K562 (cell line): ENCODE data around the gene SLC17A2. TPM values are rescaled to one million over a fixed set of nuclear protein-coding genes. Genes with fewer than 3 reads are reported as not detected.

Experiments used
- BCL6 ChIP-seq: fragments of 250-450 bp; sonication (Bioruptor Pico); IDR thresholded peaks from 2 replicates; pipeline ENCODE4 v1.4.0; 2020
- CCNT2 ChIP-seq: IDR thresholded peaks from 2 replicates; pipeline ENCODE4 v1.6.1; 2011; ENCODE audit warnings: borderline replicate concordance, low read depth, mild to moderate bottlenecking, moderate library complexity, mixed read lengths, low read length; ENCODE audit not compliant: insufficient read length; ENCODE audit errors: extremely low read depth
- CSDE1 ChIP-seq, 2 experiments: fragments of 450-650 bp; IDR thresholded peaks; 2 replicates each; pipeline ENCODE4 v1.6.1; 2016; ENCODE audit warnings: mild to moderate bottlenecking in 1 of 2
- EGR1 ChIP-seq: fragments of 450-650 bp; conservative IDR thresholded peaks from 2 replicates; pipeline ENCODE4 v1.6.1; 2017; ENCODE audit warnings: mild to moderate bottlenecking
- FOXK2 ChIP-seq, 2 experiments: fragments of 450-650 bp; IDR thresholded peaks in 1 of 2; conservative IDR thresholded peaks in 1 of 2; 2 replicates each; pipeline ENCODE4 v1.6.1; 2016; ENCODE audit warnings: low read depth in 2 of 2, mild to moderate bottlenecking in 1 of 2
- ILF3 ChIP-seq: fragments of 450-650 bp; IDR thresholded peaks from 2 replicates; pipeline ENCODE4 v1.6.1; 2018; ENCODE audit warnings: antibody characterized with exemption, mild to moderate bottlenecking, moderate library complexity, borderline replicate concordance
- MAFF ChIP-seq: IDR thresholded peaks from 2 replicates; pipeline ENCODE4 v1.6.1; 2012; ENCODE audit warnings: low read length, improper control_type of control experiment
- MAFK ChIP-seq: IDR thresholded peaks from 2 replicates; pipeline ENCODE4 v1.6.1; 2011; ENCODE audit warnings: low read length, improper control_type of control experiment
- MEF2D ChIP-seq: conservative IDR thresholded peaks from 2 replicates; pipeline ENCODE4 v1.6.1; 2016; ENCODE audit warnings: low read depth, missing genetic modification characterization, missing compliant biosample characterization
- NCOR1 ChIP-seq: fragments of 450-650 bp; IDR thresholded peaks from 2 replicates; pipeline ENCODE4 v1.6.1; 2016; ENCODE audit warnings: mild to moderate bottlenecking, moderate library complexity
- NEUROD1 ChIP-seq: fragments of 150-350 bp; IDR thresholded peaks from 2 replicates; pipeline ENCODE4 v1.6.1; 2014; ENCODE audit warnings: borderline replicate concordance, low read length, low read depth; ENCODE audit not compliant: partially characterized antibody
- ZNF175 ChIP-seq: fragments of 200-800 bp; sonication (Bioruptor generic); IDR thresholded peaks from 2 replicates; pipeline ENCODE4 v1.6.1; 2016; ENCODE audit warnings: low read depth, mild to moderate bottlenecking, missing genetic modification characterization, missing compliant biosample characterization
- polyA plus RNA-seq, 8 experiments: library from polyadenylated mRNA; depleted of rRNA in 4 of 8; stranded (reverse) in 5 of 8; unstranded in 3 of 8; fragments of >200 nt; fragmentation: Nextera tagmentation in 2 of 8; fragmentation: Illumina TruSeq in 1 of 8; extraction: Ambion mirVana in 2 of 8; extraction: Trizol in 1 of 8; gene quantifications; 2 replicates each; pipeline versions ENCODE4 v1.2.1 to v1.2.3, GENCODE V29; 2011 to 2014; ENCODE audit warnings: inconsistent platforms in 1 of 8, missing spikeins in 1 of 8
- total RNA-seq, 7 experiments: library from RNA; depleted of rRNA in 6 of 7; stranded (reverse); fragments of >200 nt in 6 of 7; fragmentation: Illumina TruSeq in 2 of 7; extraction: Trizol in 2 of 7; gene quantifications; 2 replicates each; pipeline versions ENCODE4 v1.2.1 to v1.2.3, GENCODE V29; 2011 to 2021; ENCODE audit warnings: low replicate concordance in 1 of 7
- TF ChIP-seq, protein P1 (sequence below): sonication (generic); formaldehyde crosslinking; IDR thresholded peaks from 2 replicates; pipeline ENCODE4 v1.8.0; 2022; ENCODE audit warnings: mild to moderate bottlenecking, missing genetic modification reagents
- TF ChIP-seq, protein P2 (sequence below): fragments of 250-450 bp; sonication (Bioruptor Pico); IDR thresholded peaks from 2 replicates; pipeline ENCODE4 v1.8.0; 2021; ENCODE audit warnings: moderate library complexity, mild to moderate bottlenecking, inconsistent platforms
- TF ChIP-seq, protein P3 (sequence below), 2 experiments: fragments of 450-650 bp in 1 of 2; sonication (generic) in 1 of 2; formaldehyde crosslinking in 1 of 2; IDR thresholded peaks in 1 of 2; conservative IDR thresholded peaks in 1 of 2; 2 replicates each; pipeline versions ENCODE4 v1.6.1 to v1.8.1; 2016 to 2023; ENCODE audit warnings: mild to moderate bottlenecking in 2 of 2, moderate library complexity in 2 of 2, inconsistent platforms in 1 of 2, missing genetic modification reagents in 1 of 2
- TF ChIP-seq, protein P4 (sequence below): fragments of 450-650 bp; IDR thresholded peaks from 2 replicates; pipeline ENCODE4 v1.6.1; 2016; ENCODE audit warnings: borderline replicate concordance
- TF ChIP-seq, protein P5 (sequence below): IDR thresholded peaks from 2 replicates; pipeline ENCODE4 v1.6.1; 2012; ENCODE audit warnings: low read depth, low read length, improper control_type of control experiment, borderline replicate concordance
- TF ChIP-seq, protein P6 (sequence below): fragments of 200-800 bp; sonication (Bioruptor generic); IDR thresholded peaks from 2 replicates; pipeline ENCODE4 v1.6.1; 2017; ENCODE audit warnings: missing genetic modification characterization, missing compliant biosample characterization

The SLC17A2 gene
- total and polyA plus RNA-seq, 9 of the 15 experiments (the other 6 are each of a cell fraction or from before 2014, with no cell fraction given), result not detected

DNA sequence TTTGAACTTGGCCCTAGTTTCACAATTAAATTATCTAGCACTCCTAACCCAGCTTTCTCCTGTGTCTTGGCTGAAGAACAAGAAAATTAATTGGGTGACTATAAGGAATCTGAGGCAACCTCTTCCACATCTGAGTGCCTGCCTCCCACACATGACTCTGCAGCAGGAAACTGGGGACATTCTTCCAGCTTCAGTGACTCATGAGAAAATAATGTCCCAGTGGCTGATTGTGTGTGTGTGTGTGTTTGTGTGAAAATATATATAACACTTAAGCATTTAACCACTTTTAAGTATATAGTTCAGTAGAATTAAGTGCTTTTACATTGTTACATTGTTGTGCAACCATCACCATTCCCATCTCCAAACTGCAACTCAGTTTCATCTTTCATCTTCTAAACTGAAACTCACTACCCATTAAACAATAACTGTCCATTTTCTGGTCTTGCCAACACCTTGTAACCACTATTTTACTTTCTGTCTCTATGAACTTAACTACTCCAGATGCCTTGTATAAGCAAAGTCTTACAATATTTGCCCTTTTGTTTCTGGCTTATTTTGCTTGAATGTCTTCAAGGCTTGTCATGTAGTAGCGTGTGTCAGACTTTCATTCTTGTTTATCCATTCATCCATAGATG, 40.8 kb upstream of the SLC17A2 start (continued):
- TF ChIP-seq, protein P1, sequence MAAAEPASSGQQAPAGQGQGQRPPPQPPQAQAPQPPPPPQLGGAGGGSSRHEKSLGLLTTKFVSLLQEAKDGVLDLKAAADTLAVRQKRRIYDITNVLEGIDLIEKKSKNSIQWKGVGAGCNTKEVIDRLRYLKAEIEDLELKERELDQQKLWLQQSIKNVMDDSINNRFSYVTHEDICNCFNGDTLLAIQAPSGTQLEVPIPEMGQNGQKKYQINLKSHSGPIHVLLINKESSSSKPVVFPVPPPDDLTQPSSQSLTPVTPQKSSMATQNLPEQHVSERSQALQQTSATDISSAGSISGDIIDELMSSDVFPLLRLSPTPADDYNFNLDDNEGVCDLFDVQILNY (CRISPR knock-in tag), result no peak
- TF ChIP-seq CSDE1 (IDR thresholded peaks at IDR 0.05), result 0 out of 4 replicates have a peak, but pooled peaks of 1 of the 2 experiments have one; percentile 5
- TF ChIP-seq BCL6 (CRISPR knock-in tag), result no peak
- 0 out of 2 replicates have a peak, but pooled peaks have one; percentile 38 for TF ChIP-seq MEF2D
- peak; percentile 88 for TF ChIP-seq NEUROD1
- TF ChIP-seq ZNF175, result peak; percentile 61; the same call in 1 of the 2 replicates
- TF ChIP-seq, protein P2, sequence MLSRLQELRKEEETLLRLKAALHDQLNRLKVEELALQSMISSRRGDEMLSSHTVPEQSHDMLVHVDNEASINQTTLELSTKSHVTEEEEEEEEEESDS (CRISPR knock-in tag), result no peak
- peak; percentile 90 for TF ChIP-seq EGR1
- peak; percentile 92 for TF ChIP-seq MAFF
- TF ChIP-seq, protein P3, sequence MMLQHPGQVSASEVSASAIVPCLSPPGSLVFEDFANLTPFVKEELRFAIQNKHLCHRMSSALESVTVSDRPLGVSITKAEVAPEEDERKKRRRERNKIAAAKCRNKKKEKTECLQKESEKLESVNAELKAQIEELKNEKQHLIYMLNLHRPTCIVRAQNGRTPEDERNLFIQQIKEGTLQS (IDR thresholded peaks at IDR 0.05), result peak; percentile 93
- TF ChIP-seq, protein P3 (CRISPR knock-in tag; conservative IDR thresholded peaks at IDR 0.05), result peak; percentile 62; the same call in 1 of the 2 replicates
- TF ChIP-seq, protein P4, sequence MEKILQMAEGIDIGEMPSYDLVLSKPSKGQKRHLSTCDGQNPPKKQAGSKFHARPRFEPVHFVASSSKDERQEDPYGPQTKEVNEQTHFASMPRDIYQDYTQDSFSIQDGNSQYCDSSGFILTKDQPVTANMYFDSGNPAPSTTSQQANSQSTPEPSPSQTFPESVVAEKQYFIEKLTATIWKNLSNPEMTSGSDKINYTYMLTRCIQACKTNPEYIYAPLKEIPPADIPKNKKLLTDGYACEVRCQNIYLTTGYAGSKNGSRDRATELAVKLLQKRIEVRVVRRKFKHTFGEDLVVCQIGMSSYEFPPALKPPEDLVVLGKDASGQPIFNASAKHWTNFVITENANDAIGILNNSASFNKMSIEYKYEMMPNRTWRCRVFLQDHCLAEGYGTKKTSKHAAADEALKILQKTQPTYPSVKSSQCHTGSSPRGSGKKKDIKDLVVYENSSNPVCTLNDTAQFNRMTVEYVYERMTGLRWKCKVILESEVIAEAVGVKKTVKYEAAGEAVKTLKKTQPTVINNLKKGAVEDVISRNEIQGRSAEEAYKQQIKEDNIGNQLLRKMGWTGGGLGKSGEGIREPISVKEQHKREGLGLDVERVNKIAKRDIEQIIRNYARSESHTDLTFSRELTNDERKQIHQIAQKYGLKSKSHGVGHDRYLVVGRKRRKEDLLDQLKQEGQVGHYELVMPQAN, result no peak
- TF ChIP-seq ILF3, result no peak
- TF ChIP-seq, protein P5, sequence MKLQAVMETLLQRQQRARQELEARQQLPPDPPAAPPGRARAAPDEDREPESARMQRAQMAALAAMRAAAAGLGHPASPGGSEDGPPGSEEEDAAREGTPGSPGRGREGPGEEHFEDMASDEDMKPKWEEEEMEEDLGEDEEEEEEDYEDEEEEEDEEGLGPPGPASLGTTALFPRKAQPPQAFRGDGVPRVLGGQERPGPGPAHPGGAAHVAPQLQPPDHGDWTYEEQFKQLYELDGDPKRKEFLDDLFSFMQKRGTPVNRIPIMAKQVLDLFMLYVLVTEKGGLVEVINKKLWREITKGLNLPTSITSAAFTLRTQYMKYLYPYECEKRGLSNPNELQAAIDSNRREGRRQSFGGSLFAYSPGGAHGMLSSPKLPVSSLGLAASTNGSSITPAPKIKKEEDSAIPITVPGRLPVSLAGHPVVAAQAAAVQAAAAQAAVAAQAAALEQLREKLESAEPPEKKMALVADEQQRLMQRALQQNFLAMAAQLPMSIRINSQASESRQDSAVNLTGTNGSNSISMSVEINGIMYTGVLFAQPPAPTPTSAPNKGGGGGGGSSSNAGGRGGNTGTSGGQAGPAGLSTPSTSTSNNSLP, result peak; percentile 96; the same call in 1 of the 2 replicates
- peak; percentile 91 for TF ChIP-seq MAFK
- TF ChIP-seq CCNT2, result peak; percentile 63
- peak; percentile 64 for TF ChIP-seq NCOR1
- no peak for TF ChIP-seq FOXK2 (conservative IDR thresholded peaks at IDR 0.05 in 1 of 2, IDR thresholded peaks at IDR 0.05 in 1 of 2; ENCODE audit: low read depth in 2 of 2)
- TF ChIP-seq, protein P6, sequence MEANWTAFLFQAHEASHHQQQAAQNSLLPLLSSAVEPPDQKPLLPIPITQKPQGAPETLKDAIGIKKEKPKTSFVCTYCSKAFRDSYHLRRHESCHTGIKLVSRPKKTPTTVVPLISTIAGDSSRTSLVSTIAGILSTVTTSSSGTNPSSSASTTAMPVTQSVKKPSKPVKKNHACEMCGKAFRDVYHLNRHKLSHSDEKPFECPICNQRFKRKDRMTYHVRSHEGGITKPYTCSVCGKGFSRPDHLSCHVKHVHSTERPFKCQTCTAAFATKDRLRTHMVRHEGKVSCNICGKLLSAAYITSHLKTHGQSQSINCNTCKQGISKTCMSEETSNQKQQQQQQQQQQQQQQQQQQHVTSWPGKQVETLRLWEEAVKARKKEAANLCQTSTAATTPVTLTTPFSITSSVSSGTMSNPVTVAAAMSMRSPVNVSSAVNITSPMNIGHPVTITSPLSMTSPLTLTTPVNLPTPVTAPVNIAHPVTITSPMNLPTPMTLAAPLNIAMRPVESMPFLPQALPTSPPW, result peak; percentile 61
